Left renal pelvis (tissue), 4 donors: ENCODE data around the gene TMEM258. TPM values are rescaled to one million over a fixed set of nuclear protein-coding genes. Genes with fewer than 3 reads are reported as not detected.

ENCODE experiments used
- DNase-seq, 4 donors: peaks; one replicate each; pipeline ENCODE4 v3.0.0-alpha.2; 2013; ENCODE audit warnings: low read depth in 4 of 4, low spot score in 3 of 4
- polyA plus RNA-seq, 4 donors: library from polyadenylated mRNA; unstranded; fragments of 120-200 nt; gene quantifications; one replicate each; pipeline ENCODE4 v1.2.1, GENCODE V29; 2013; ENCODE audit not compliant: insufficient read length in 4 of 4

TMEM258 gene
- polyA plus RNA-seq, 4 donors, result 169 to 174 (median 172) TPM

DNA sequence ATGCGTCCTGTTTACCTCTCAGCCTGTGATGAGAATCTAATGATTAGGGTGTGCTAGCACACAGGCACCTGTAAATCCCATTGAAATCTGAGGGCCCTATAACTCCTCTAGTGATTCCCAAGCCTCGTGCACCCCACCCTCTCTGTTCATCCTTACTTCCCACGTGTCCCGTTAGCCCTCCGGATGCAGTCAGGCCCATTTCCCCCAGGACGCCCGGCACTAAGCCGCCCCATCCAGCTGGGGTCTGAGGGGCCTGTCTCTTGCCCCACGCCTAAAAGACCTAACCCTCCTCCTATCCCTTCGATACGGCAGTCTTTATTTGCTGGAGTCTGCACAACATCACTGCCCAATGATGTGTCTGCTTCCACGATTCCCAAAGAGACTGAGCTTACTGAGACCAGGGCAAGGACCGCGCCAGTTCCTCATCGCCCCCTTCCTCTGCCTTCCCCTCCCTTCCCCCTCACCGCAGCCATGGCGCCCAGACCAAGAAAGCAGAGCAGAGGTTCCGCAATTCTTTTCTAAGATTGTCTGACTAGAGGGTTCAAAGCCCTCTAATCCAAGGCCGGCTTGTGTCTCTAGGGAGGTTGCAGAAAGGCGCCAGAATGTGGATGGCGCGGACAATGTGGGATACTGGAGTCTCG is 34.7 kb upstream of the TMEM258 start:
- peak in 1 of 4 donors; percentile 20 for DNase-seq

DNA sequence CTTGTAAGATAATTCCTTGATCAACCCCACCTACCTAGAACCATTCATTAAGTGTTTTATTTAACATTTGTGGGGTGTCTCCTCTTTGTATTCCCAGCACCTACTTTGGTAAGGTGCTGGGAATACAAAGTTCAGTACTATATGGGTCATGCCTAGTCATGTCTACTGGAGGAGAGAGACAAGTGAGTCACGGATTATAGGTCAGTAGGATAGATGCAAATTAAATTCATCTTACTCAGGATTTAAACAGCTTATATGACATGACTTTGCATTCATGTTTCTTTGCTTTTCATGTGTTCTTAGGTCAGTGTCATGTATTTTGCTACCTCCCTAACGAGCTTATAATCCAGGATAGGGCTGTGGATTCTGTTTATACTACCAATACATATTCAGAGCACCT is 27.8 kb upstream of the TMEM258 start:
- DNase-seq, result no peak

DNA sequence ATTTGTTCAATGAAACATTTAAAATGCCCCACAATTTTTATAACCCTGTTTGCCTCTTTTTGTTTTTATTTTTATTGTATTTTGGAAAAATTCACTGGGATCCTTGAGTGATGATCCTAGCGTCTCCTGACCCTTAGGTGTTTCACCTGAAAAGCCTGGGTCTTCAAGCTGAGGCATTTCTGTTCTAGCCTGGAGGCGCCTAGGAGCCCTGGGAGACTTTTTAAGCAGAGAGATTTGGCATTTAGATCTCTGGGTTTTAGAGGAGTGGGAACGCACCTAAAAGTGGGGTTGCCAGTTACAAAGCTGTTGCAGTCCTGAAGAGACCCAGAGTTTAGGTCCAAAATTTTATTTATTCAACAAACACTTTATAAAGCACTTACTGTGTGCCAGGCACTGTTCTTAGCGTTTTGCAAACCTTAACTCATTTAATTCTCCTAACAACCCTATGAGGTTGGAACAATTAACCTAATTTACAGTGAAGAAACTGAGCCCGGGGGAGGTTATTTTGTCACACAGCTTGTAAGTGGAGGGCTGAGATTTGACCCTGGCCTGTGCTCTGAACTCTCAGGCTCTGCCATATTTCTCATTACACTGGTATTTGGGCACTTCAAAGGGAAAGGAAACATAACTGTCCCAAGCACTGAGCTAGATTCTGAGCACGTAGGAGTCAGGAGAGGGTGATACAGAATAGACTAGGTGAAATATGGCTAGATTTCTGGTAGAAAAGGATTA is 25.2 kb upstream of the TMEM258 start:
- no peak for DNase-seq

DNA sequence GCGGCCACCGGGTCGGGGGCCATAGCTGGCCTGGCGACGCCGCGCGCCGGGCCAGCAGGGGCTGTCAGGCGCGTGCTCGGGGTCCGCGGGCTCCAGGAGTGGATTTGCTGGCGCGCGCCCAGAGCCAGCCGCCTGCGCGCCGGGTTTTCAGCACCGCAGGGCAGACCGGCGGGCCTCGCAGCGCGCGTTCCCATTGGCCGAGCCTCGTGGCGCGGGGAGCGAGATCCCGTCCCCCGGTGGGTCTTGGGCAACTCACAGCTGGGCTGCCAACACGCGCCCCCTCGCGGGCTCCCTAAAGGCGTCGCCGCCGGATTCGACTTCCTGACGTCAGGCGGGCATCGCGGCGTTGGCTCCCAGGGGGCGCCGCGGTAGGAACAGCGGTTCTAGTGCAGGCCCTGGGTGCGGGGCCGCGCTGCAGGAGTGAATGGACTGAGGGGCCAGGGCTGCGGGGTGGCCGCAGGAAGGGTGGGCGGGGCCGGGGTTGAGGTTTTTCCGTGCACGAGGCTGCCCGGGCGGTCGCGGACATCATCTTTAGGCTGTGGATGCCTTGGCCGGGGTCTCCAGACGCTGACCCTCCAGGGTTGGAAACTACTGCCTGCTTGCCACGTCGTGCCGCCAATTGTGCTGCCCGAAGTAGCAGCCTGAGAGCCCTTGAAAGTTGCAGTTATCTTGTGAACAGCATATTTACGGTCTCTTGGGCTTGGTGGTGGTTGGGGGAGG is 24.5 kb upstream of the TMEM258 start, which contains the start of gene FADS1:
Gene FADS1 (minus strand): TSS at position 268 of the 720 bp plus-strand sequence. CDS start 74 bp downstream, at position 194.
- DNase-seq, result peak; percentile 76 to 88 (median 80)

DNA sequence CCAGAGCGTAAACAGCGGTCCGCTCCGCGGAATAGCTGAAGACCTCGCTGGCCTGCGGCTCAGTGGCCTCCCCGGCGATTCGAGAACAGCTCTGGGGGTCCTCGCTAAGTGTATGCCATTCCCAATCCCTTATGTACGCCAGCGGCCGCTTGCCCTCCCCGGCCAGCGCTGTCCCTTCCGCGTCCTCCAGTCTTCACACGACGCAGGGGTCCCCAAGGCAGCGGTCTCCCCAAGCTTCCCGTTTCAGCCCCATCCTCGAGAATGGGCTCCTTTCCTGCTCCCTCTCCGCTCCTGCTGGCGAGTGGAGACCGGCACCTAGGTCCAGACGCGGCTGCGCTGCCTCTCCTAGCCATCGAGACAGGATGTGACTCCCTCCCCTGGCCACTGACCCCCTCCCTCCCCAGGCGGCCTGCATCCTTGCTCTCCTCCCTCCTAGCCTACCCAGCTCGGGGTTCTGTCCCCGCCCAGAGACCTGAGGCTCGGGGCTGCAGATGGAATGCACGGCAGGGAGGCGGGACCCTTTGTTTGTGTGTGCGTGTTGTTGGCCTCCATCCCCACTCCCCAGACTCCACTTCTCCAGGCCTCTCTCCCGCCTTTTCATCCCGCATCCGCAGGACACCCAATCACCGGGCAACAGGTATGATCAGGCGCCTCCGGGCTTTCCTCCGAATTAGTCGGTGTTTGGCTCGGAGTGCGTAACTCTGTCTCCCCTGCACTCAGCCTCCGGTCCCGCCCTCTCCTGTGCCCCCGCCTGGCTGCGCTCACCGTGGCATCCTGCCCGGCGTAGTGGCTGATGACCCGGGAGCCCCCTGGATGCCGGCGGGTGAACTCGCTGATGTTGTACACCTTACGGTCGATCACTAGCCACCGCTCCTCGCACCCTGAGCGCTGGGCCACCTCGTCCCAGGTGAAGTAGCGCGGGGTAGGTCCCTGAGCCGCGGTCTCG is 23.7 kb upstream of the TMEM258 start:
- DNase-seq, result peak in 1 of 4 donors; percentile 53

DNA sequence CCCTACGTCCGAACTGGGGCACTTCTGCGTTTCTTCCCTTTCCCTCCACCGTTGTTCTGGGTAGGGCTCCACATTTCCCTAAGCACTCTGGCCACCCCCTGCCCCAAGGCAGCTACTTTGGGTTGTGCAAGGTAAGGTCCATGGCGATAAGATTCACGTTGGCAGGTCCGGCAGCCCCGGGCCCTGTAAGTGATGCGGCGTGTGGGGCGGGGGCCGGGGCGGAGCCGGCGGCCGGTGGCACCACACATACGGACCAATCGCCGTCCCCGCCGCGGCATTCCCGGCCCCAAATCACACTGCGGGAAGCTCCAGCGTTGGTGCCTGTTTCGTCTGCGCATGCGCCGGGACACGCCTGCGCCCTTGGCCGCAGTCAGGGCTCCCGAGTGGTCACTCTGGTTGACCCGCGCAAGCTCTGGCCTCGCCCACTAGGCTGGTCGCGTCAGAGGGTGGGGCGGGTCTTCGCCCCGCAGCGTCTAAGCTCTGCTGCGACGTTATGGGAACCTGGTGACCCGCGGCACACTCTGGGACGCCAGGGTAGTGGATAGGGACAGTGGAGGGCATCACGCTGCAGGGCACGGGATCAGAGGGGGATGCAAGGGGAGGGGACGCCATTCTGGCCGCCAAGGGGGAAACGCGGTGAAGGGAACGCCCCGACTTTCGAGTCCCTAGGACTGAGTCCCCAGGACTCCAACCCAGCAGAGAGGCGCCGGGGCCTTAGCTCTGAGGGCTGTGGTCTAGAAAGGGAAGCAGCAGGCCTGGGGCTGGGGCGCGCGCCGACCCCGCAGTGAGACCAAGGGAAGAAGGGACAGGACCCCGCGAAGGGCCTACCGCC is 22.8 kb upstream of the TMEM258 start:
- DNase-seq, result peak; percentile 81 to 87 (median 83)

DNA sequence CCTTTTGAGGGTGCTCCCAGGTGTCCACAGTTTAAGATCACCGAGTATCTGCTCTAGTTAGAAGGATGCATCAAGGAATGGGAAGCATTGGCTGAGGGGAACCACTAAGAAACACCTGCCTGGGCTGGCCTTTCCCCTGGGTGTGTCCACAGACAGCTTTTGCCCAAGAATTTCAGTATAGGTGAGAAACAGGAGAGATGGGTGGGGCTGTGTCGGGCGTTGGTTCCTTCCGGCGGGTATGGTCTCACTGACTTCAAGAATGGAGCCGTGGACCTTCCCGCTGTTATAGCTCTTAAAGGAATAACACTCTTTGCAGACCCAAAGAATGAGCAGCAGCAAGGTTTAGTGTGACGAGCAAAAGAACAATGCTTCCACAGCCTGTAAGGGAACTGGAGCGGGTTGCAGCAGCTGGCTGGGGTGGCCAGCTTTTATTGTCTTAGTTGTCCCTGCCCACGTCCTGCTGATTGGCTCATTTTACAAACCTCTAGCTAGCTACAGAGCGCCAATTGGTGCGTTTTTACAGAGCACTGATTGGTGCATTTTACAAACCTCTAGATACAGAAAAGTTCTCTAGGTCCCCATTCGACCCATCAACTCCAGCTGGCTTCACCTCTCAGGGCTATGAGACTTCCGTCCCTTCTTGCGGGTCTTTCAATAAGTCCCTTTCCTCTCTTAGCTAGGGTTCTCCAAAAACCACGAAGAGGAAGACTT is 22.0 kb upstream of the TMEM258 start:
- DNase-seq, result no peak

DNA sequence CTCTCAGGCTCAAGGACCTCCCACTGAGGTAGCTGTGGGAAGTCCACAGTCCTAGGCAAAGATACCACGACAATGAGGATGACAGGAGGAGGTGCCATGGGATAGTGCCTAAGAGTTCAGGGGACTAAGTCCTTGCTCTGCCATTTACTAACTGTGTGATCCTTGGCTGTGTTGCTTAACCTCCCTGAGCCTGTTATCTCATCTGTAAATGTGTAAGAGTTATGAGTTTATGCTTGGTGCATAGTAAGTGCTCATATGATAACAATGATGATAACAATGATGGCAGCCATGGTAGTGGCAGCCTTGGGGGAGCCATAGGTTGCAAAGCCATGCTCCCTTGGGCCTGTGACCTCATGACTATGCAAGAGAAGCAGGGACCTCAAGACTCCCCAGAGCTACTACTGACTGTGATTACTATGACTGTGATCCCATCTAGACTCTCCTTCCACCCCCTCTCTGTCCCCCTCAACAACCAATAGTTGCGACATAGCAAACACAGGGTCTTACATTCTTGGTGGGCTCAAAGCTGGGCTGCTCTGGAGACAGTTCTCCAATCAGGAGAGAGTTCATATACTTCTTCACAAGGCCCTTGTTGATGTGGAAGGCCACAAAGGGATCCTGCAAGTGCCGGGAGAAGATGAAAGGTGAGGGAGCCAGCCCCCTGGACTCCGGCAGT is 20.5 kb upstream of the TMEM258 start:
- DNase-seq, result no peak

DNA sequence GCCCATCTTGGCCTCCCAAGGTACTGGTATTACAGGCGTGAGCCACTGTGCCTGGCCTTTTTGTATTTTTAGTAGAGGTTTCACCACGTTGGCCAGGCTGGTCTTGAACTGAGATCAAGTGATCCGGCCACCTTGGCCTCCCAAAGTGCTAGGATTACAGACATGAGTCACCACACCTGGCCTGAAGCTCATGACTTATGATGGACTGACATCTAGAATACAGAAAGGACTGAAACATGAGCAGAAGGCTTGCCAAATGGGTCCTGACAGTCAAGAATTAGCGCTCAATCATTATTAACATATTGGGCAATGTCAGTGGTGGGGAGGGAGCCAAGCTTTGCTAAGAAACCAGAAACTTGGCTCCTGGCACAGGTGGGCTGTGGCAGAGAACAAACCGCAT is 19.4 kb upstream of the TMEM258 start:
- no peak for DNase-seq

DNA sequence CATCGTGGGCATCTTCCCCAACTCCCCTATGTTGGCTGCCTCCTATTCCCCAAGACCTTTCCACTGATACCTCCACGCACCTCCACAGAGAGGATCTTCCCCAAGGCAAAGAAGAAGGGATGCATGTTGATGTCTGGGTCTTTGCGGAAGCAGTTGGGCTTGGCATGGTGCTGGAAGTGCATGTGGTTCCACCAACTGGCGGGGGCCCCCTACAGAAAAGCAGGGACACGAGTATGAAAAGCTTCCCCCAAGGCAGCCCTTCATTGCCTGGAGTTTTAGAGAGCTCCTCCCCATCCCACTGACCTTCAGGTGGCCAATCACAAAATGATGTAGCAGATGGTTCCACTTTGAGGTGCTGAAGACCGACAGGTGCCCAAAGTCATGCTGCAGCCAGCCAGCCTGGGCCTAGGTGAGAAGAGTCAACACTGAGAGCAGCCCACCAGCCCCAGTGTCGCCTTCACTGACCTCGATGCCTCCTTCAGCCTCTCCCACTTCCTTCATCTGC is 18.3 kb upstream of the TMEM258 start:
- DNase-seq, result no peak

DNA sequence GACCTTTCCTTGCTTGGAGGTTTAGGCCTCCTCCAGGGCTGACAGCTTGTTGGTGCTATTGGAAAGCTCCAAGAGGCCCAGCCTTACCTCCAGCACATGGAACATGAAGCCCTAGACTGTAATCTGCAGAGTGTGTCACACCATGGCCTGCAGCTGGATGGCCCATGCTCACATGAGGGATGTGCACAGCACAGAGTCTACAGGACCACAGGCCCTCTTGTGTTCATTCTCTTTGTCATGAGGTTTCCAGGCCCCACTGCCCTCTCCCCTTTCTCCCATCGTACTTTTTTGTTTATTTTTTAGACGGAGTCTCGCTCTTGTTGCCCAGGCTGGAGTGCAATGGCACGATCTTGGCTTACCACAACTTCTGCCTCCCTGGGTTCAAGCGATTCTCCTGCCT is 14.4 kb upstream of the TMEM258 start:
- DNase-seq, result no peak

DNA sequence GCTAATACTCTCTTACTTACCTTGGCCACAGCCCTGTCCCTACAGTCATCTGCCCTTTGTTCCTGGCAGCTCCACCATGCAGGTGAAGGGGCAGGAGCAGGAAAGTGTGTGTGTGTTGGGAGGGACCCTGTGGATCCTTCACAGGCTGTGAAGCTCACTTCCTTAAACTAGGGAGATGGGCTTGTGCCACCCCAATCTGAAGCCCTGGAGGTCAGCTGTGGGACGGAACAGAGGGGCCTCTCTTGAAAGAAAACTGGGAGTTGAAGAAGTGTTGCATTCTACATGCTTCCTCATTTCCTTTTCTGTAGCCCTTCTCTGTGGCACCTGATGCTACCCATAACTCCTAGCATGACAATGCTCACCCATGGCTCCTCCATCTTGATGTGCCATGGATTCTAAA is 12.7 kb upstream of the TMEM258 start:
- DNase-seq, result no peak

DNA sequence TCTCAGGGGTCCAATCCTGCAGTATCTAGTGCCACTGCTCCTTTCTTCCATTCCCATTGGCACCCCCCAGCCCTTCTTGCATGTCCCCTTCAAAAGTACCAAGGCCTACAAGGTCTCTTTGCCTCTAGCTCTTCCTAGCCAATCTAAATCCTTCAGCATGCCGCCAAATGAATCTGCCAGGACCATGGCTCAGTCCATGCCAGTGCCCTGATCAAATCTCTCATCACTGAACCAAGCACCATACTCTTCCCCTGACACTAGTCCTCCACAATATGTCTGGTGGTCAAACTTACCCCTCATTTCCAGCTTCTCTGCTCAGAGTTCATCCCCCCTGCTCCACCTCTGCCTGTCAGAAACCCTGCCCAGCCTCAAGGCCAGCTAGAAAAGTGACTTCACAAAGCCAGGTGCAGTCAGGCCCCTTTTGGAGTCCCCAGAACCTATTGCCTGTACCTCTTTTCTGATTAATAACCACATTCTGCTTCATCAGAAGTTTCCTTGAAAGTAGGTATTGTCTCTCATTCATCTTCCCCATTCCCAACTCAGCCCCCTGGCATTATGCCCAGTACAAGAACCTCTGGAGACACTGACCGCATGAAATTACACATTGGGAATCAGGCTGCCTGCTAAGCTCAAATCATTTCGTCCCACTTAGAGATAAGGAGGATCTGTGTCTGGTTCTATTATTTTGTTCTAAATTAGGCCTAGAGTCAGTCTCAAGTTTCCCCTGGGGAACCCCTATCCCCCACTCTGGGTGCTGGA is 11.7 kb upstream of the TMEM258 start:
- DNase-seq, result no peak

DNA sequence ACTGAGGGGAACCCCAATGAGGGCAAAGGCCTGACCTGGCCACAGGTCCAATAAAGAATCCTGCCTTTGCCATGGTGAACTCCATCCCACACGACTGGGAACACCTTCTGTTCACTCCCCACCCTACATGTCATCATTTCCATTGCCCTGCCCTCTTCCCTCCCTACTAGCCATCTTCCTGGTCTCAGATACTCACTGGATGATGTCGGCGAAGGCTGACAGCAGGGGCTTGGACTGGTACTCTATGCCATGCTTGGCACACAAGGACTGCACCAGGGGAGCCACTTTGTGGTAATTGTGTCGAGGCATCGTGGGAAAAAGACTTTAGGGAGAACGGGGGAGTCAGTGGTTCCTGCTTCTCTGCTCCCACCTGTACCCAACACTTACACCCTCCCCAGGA is 10.2 kb upstream of the TMEM258 start:
- no peak for DNase-seq

DNA sequence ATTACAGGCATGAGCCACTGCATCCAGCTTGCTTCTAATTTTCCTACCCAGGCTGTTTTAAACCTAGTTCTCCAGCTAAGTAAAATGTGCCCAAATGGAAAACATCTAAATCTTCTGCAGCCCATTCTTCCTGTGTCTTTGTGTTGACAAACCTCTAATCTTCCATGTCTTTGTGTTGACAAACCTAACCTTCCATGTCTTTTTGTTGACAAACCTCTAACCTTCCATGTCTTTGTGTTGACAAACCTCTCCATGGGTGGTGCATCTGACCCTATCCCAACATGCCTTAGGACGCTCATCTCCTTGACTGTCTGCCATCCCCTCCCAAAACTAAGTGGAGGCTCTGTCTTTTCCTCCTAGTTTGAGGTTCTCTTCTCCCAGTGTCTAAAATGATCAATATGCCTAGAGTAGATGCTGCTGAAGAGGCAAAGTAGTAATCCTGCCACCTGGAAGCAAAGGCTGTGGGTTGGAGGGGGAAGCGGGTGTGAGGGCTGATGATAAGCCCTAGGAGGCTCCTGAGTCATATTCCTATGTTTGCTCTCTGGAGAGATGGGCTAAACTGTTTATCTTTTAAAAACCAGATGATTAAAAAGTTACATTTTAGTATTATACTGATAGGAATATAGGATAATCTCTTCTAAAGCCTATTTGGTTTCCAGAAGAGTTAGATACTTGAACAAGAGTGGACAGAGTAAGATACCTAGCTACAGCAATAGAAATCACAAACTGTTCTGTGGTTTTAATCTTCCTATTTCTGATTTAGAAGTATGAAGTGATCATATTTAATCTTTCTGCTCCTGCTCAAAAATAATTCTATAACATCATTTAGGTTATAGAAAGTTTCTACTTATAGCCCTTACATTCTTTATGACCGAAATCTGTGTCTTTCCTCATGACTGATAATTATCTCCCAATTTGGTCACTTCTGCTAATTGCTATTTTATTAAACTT is 8.2 kb upstream of the TMEM258 start:
- DNase-seq, result no peak

DNA sequence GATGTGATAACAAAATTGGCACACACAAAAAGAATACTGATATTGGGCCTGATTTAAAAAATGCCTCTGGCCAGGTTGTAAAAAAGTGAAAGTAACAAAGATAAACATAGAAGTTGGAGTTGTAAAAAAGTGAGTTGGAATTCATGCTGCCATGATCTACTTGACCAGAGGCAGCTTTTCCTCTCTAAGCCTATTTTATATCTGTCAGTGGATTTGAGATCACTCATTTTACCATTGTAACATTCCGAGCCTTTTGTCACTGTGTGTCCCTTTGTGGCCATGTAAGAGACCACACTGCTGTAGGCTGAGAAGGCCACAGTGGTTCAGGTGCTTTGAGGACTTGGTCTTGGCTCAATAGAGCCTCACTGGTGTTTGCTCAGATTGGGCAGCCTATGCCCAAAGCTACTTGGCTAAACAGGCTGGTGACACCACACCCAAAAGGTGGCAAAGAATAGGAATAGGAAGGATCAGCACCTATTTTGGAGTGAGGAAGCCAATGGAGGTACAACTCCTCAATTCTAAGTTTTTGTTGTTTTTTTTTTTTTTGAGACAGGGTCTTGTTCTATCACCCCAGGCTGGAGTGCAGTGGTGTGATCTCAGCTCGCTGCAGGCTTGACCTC is 7.4 kb upstream of the TMEM258 start:
- no peak for DNase-seq
